RPMI8226 (cell line): ENCODE measurements around the gene SAMD8.
"Not testable (repeated sequence)": the region's sequence is repeated elsewhere in the genome, so short reads cannot be mapped to it uniquely, and the experiment has no call there.

ENCODE experiments used
- DNase-seq: peaks from one replicate; pipeline ENCODE4 v3.0.0-alpha.2; 2015

The SAMD8 gene

GRCh38 chr10:75199949-75200348 lies 88.5 kb downstream of the SAMD8 start:
- not testable (repeated sequence) for DNase-seq

- DNase-seq, result no peak
These were observed 90.4 kb downstream of the SAMD8 start for GRCh38 chr10:75201793-75202307.

- DNase-seq, result no peak
These were observed 91.0 kb downstream of the SAMD8 start for GRCh38 chr10:75202321-75203045.

GRCh38 chr10:75203046-75203620 lies 91.7 kb downstream of the SAMD8 start:
- DNase-seq, result not testable (repeated sequence)

- no peak for DNase-seq
These were observed 92.3 kb downstream of the SAMD8 start for GRCh38 chr10:75203724-75204123.

GRCh38 chr10:75205908-75206307 lies 94.5 kb downstream of the SAMD8 start:
- no peak for DNase-seq

GRCh38 chr10:75206638-75207037 lies 95.2 kb downstream of the SAMD8 start:
- DNase-seq, result not testable (repeated sequence)

GRCh38 chr10:75207079-75207856 lies 95.8 kb downstream of the SAMD8 start:
- no peak for DNase-seq

- DNase-seq, result no peak
These were observed 96.3 kb downstream of the SAMD8 start for GRCh38 chr10:75207857-75208144.

- no peak for DNase-seq
These were observed 96.7 kb downstream of the SAMD8 start for GRCh38 chr10:75208181-75208580.

GRCh38 chr10:75209086-75209920 lies 97.8 kb downstream of the SAMD8 start:
- no peak for DNase-seq

GRCh38 chr10:75209921-75210281 lies 98.4 kb downstream of the SAMD8 start:
- peak; percentile 72 for DNase-seq

GRCh38 chr10:75210282-75211006 lies 99.0 kb downstream of the SAMD8 start, which contains the start of gene VDAC2:
TSS of gene VDAC2 (plus strand) at chr10:75210796. CDS start at chr10:75211159, 363 bp downstream.
- DNase-seq, result peak; percentile 87

GRCh38 chr10:75211007-75211691 lies 99.7 kb downstream of the SAMD8 start:
- DNase-seq, result peak; percentile 43

- no peak for DNase-seq
These were observed 100.9 kb downstream of the SAMD8 start for GRCh38 chr10:75212343-75212742.

- DNase-seq, result no peak
These were observed 108.8 kb downstream of the SAMD8 start for GRCh38 chr10:75220274-75220673.

GRCh38 chr10:75221492-75221891 lies 110.0 kb downstream of the SAMD8 start:
- not testable (repeated sequence) for DNase-seq

GRCh38 chr10:75223507-75223906 lies 112.1 kb downstream of the SAMD8 start:
- DNase-seq, result no peak

GRCh38 chr10:75226095-75226494 lies 114.6 kb downstream of the SAMD8 start:
- DNase-seq, result no peak

GRCh38 chr10:75226656-75227055 lies 115.2 kb downstream of the SAMD8 start:
- DNase-seq, result no peak

- no peak for DNase-seq
These were observed 116.8 kb downstream of the SAMD8 start for GRCh38 chr10:75228278-75228677.

GRCh38 chr10:75228834-75229233 lies 117.4 kb downstream of the SAMD8 start:
- no peak for DNase-seq
